NCI-H1417 treated with DMSO at 0.1 percent for 48 hours (cell line): ENCODE results near the gene TMEM60.

ENCODE experiments used
- DNase-seq: peaks from one replicate; lab custom pipeline; 2025; lab: John Stamatoyannopoulos, UW

TMEM60 gene

GRCh38 chr7:77770316-77770715 lies 27.9 kb downstream of the TMEM60 start:
- no peak for DNase-seq

DNA sequence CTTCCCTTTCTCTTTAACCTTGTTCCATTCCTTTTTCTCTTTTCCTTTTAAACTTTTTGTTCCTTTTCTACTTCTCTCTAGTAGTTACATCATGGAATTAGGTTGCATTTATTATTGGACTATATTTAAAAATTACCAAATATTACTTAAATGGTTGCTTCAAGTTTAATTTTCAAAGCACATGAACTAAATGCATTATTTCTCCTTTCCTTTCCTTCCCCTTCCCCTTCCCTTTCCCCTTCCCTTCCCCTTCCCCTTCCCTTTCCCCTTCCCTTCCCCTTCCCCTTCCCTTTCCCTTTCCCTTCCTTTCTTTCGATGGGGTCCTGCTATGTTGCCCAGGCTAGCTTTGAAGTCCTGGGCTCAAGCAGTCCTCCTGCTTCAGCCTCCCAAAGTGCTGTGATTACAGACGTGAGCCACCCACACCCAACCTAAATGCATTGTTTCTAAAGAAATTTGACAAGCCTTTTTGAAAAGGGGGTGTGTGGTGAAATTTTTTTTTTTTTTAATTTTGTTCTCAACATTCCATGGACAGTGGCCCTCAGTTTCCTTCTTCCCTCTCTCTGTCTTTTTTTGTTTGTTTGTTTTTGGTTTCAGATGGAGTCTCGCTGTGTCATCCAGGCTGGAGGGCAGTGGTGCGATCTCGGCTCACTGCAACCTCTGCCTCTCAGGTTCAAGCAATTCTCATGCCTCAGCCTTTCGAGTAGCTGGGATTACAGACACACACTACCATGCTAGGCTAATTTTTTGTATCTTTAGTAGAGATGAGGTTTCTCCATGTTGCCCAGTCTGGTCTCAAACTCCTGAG lies 31.2 kb downstream of the TMEM60 start:
- DNase-seq = no peak

- no peak for DNase-seq
These were observed 32.1 kb downstream of the TMEM60 start for GRCh38 chr7:77765906-77766800.

DNA sequence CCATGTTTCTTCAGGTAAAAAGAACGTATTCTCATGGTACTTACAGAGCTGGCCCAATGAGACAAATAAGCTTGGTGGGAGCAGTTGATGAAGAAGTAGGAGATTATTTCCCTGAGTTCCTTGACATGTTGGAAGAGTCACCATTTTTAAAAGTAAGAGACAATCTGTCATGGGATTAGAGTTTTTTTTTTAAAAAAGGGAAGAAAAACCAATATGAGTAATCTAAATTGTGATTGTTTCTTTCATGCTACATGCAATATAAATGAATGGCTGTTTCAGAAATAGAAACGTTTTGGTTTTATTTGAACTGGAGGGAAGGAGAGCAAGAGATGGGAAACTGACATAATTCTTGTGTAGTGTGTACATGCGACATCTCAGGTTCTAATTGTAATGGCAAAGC lies 32.8 kb downstream of the TMEM60 start:
- no peak for DNase-seq

DNA sequence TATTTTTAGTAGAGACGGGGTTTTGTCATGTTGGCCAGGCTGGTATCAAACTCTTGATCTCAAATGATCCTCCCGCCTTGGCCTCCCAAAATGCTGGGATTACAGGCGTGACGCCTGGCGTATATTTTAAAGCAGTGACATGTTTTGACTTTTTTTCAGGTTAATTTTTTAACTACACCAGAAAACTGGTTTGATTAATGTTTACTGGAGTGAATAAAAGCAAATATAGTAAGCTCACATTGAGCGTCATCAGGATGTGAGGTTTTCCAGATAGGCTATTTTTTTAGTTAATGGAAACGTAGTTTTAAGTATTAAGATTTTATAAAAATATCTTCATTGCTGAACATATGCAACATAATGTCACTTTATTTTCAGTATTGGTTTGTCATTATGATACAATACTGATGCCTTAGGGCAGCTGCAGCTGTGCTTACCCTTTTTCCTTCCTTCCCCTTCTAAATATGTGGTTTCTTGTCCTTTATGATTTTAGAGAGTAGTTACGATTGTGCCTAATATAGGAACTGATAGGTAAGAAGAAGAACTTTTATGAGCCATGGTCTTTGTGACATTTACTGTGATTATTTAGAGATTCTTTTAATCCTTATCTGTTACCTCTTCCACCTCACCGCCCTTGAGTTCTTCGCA lies 37.3 kb downstream of the TMEM60 start:
- no peak for DNase-seq

DNA sequence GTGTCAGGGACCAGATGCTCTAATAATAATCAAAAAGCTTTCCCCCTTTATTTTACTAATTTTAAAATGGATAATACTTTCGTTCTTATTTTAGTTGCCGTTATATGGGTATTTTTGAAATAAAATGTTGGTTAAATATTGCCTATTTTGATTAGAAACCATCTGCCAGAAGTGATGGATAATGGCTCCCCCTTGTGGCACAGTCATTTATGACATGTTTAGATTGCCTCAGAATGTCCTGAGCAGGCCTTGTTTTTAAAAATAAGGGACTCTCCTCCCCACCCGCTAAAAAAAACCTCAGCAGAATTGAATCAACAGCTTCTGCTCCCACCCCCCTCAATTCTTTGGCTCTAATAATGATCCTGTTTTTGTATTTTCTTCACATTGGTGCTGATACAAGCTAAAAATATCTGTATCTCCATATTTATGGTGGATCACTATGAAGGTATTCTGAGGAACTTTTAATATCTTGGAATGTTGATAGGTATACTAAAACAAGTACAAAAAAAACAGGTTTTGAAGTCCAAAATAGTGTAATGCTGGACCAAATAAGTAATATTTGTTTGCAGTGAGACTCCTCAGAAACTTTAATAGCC lies 38.8 kb downstream of the TMEM60 start:
- DNase-seq = peak; percentile 22

- no peak for DNase-seq
These were observed 40.6 kb downstream of the TMEM60 start for GRCh38 chr7:77757589-77757988.

DNA sequence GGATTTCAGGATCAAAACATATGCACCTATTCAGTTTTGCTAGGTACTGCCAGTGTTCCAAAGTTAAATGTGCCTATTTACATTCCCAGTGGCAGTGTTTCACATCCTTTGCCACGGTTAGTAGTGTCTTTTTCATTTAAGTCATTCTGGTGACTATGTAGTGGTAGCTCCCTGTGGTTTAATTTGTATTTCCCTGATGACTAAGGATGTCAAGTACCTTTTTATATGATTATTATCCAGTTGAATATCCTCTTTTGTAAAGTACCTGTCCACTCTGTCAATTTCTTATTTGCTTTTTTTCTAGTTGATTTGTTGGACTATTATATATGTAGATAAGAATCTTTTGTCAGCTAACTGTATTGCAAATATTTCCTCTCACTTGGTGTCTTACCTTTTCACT lies 45.1 kb downstream of the TMEM60 start:
- peak; percentile 57 for DNase-seq

DNA sequence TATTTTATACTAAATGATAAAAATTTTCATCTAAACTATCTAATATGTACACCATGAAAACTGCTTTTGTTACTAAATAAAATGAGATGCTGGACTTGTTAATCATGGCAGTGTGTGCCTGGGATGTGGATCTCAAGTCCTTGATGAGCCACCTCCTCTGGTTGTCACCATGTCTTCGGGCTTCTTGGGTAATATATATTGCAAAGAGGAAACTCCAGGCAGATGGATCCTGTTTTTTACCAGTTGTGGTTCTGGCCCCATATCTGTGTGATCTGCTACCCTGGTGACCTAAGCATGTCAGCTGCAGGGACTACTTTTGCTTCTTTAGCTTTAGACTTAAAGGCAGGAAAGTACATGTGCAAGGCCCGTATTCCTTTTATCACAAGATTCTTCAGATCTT lies 46.2 kb downstream of the TMEM60 start:
- no peak for DNase-seq

- DNase-seq = no peak
These were observed 50.5 kb downstream of the TMEM60 start for GRCh38 chr7:77747718-77748117.

DNA sequence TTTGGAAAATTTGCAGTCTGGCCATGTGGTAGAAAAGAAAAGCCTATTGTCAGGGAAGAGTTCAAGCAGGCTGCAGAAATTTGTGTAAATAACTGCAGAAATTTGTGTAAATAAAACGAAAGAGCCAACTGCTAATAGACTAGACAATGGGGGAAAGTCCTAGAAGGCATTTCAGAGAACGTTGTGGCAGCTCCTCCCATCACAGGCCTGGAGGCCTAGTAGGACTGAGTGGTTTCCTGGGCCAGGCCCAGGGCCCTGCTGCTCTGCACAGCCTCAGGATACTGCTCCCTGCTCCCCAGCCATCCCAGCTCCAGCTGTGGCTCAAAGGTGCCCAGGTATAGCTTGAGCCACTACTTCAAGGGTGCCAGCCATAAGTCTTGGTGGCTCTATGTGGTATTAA lies 51.1 kb downstream of the TMEM60 start:
- DNase-seq = no peak

DNA sequence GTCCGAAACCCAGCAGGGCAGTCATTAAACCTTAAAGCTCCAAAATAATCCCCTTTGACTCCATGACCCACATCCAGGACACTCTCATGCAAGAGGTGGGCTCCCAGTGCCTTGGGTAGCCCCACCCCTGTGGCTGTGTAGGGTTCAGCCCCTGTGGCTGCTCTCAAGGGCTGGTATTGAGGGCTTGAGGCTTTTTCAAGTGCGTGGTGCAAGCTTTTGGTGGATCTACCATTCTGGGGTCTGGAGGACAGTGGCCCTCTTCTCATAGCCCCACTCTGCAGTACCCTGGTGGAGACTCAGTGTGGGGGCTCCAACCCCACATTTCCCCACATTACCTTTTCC lies 51.4 kb downstream of the TMEM60 start:
- DNase-seq = no peak

- DNase-seq = no peak
These were observed 51.9 kb downstream of the TMEM60 start for GRCh38 chr7:77746164-77746823.

GRCh38 chr7:77745746-77746145 lies 52.5 kb downstream of the TMEM60 start:
- no peak for DNase-seq
